ENCODE data around the gene CCDC197.

Gene CCDC197

GRCh38 chr14:93997082-93997481, at the start of gene CCDC197:
CCDC197 (plus strand) TSS chr14:93997301; CDS start chr14:93998132, 831 bp downstream.
- no peak for DNase-seq

GRCh38 chr14:93949511-93950075, 47.5 kb upstream of the CCDC197 start:
- DNase-seq = no peak

- no peak for DNase-seq
Observed at GRCh38 chr14:93950948-93951634, 46.0 kb upstream of the CCDC197 start.

GRCh38 chr14:93951635-93952540, 45.2 kb upstream of the CCDC197 start:
- DNase-seq = no peak

GRCh38 chr14:93952829-93953228, 44.3 kb upstream of the CCDC197 start:
- no peak for DNase-seq

GRCh38 chr14:93953263-93953662, 43.8 kb upstream of the CCDC197 start:
- DNase-seq = peak; percentile 25

GRCh38 chr14:93953739-93954515, 43.2 kb upstream of the CCDC197 start:
- no peak for DNase-seq

- no peak for DNase-seq
Observed at GRCh38 chr14:93954516-93954830, 42.6 kb upstream of the CCDC197 start.

- no peak for DNase-seq
Observed at GRCh38 chr14:93954900-93955849, 41.9 kb upstream of the CCDC197 start.

- DNase-seq = no peak
Observed at GRCh38 chr14:93955850-93956481, 41.1 kb upstream of the CCDC197 start.

- DNase-seq = no peak
Observed at GRCh38 chr14:93956514-93957332, 40.4 kb upstream of the CCDC197 start.

GRCh38 chr14:93957333-93957710, 39.8 kb upstream of the CCDC197 start:
- DNase-seq = no peak

- no peak for DNase-seq
Observed at GRCh38 chr14:93957751-93958566, 39.1 kb upstream of the CCDC197 start.

GRCh38 chr14:93958567-93959238, 38.4 kb upstream of the CCDC197 start:
- DNase-seq = no peak

GRCh38 chr14:93959239-93960107, 37.6 kb upstream of the CCDC197 start:
- DNase-seq = no peak

GRCh38 chr14:93960108-93960475, 37.0 kb upstream of the CCDC197 start:
- DNase-seq = no peak

GRCh38 chr14:93960774-93961438, 36.2 kb upstream of the CCDC197 start:
- no peak for DNase-seq

- DNase-seq = no peak
Observed at GRCh38 chr14:93961620-93962019, 35.5 kb upstream of the CCDC197 start.
